OCI-LY3 (cell line): ENCODE results near the gene COX7A2L.

Source experiments
- H2AFZ ChIP-seq: fragments of 200-600, 300-600 bp; shearing (Covaris generic); 2 replicates; pipeline ENCODE4 v1.6.0; 2014; ENCODE audit warnings: antibody characterized with exemption, low read depth, low read length
- H3K27ac ChIP-seq: fragments of 200-600, 300-600 bp; sonication (generic); 2 replicates; pipeline ENCODE4 v1.5.1; 2014; ENCODE audit warnings: mild to moderate bottlenecking, low read length, moderate library complexity, mixed read lengths
- H3K27me3 ChIP-seq: fragments of 200-600, 300-600 bp; sonication (generic); 2 replicates; pipeline ENCODE4 v1.6.1; 2014; ENCODE audit warnings: low read depth, low read length, mixed read lengths
- H3K36me3 ChIP-seq: fragments of 200-600, 300-600 bp; sonication (generic); replicated peaks from 2 replicates; pipeline ENCODE3; 2014; ENCODE audit warnings: low read depth, low read length, mixed read lengths
- H3K4me1 ChIP-seq: fragments of 300-600, 200-600 bp; sonication (generic); 2 replicates; pipeline ENCODE4 v1.6.1; 2014; ENCODE audit warnings: low read length, mixed read lengths
- H3K4me2 ChIP-seq: fragments of 200-600, 300-600 bp; sonication (generic); 2 replicates; pipeline ENCODE4 v1.6.1; 2014; ENCODE audit warnings: low read length, mixed read lengths
- H3K4me3 ChIP-seq: fragments of 300-600, 200-600 bp; sonication (generic); 2 replicates; pipeline ENCODE4 v1.5.1; 2014; ENCODE audit warnings: antibody characterized with exemption, mild to moderate bottlenecking, low read length, moderate library complexity
- H3K79me2 ChIP-seq: fragments of 300-600, 200-600 bp; shearing (Covaris generic); 2 replicates; pipeline ENCODE4 v1.6.1; 2014; ENCODE audit warnings: mild to moderate bottlenecking, low read length, mixed read lengths
- H3K9ac ChIP-seq: fragments of 300-600, 200-600 bp; shearing (Covaris generic); 2 replicates; pipeline ENCODE4 v1.6.0; 2014; ENCODE audit warnings: mild to moderate bottlenecking, low read length, moderate library complexity
- H3K9me3 ChIP-seq: fragments of 200-600, 300-600 bp; shearing (Covaris generic); 2 replicates; pipeline ENCODE4 v1.6.1; 2014; ENCODE audit warnings: low read length, mixed read lengths; ENCODE audit not compliant: insufficient read depth
- H4K20me1 ChIP-seq: fragments of 200-600, 300-600 bp; sonication (generic); 2 replicates; pipeline ENCODE4 v1.6.1; 2016; ENCODE audit warnings: low read length, mixed read lengths; ENCODE audit not compliant: insufficient read depth
- EZH2phosphoT487 ChIP-seq: fragments of 200-600 bp; shearing (Covaris generic); IDR thresholded peaks from 2 replicates; pipeline ENCODE4 v1.6.1; 2018; ENCODE audit warnings: antibody characterized with exemption, mixed run types, low read depth
- TF ChIP-seq, protein P1 (sequence below): fragments of 200-600, 300-600 bp; sonication (generic); IDR thresholded peaks from 2 replicates; pipeline ENCODE4 v1.5.1; 2014; ENCODE audit warnings: antibody characterized with exemption, low read length, low read depth

COX7A2L gene

DNA sequence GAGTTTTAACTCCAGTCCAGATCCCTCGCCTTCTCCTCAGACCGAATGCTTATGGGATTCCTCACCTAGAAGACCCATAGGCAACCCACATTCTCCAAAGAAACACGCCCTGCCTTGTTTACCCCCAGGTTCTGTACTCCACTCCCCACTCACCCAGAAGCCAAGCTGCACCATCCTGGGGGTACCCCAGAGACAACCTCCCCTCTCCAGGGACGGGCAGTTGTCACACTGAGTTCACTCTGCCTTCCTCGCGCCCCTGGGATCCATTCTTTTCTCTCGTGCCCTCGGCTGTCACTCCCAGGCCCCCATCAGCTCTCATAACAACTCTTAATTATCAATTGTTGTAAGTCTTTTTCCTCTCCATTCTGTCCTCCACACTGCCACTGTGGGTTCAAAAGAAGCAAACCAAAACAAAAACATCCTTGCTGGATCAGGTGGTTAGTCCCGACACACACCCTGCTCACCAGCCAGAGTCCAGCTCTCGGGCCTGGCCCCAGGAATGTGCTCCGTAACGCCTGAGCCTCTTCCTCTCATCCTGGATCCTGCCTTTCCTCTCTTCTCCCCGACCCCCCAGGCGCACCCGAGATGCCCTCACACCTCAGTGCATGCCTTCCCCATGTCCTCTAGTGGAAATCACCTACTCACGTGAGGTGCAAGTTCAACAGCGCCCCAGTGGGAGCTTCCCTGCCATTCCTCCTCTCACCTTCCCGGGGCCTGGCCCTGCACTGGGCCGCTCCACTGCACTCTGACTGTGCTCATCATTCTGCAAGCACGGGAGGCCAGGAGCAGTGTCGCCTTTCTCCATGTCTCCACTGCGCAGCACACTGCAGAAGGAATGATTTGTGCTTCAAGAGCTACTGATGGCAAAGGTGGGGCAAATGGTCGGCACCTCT, 20.7 kb downstream of the COX7A2L start:
- TF ChIP-seq, protein P1, sequence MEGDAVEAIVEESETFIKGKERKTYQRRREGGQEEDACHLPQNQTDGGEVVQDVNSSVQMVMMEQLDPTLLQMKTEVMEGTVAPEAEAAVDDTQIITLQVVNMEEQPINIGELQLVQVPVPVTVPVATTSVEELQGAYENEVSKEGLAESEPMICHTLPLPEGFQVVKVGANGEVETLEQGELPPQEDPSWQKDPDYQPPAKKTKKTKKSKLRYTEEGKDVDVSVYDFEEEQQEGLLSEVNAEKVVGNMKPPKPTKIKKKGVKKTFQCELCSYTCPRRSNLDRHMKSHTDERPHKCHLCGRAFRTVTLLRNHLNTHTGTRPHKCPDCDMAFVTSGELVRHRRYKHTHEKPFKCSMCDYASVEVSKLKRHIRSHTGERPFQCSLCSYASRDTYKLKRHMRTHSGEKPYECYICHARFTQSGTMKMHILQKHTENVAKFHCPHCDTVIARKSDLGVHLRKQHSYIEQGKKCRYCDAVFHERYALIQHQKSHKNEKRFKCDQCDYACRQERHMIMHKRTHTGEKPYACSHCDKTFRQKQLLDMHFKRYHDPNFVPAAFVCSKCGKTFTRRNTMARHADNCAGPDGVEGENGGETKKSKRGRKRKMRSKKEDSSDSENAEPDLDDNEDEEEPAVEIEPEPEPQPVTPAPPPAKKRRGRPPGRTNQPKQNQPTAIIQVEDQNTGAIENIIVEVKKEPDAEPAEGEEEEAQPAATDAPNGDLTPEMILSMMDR = no peak
- no peak for TF ChIP-seq EZH2phosphoT487
- Histone ChIP-seq H3K9me3 (no peaks in the 10 kb centered on the region), H3K4me3 (no peak overlapping the region), H3K79me2 (peaks cover 18% of the 10 kb centered on the region), H3K4me1 (peaks cover 4% of the 10 kb centered on the region; the same call in 1 of the 2 replicates), H2AFZ (no peak overlapping the region), H3K27me3 (no peaks in the 10 kb centered on the region), H3K9ac (no peak overlapping the region), H3K27ac (no peak overlapping the region), H4K20me1 (peaks cover 14% of the 10 kb centered on the region; the same call in 1 of the 2 replicates), H3K4me2 (no peak overlapping the region), H3K36me3 (peaks cover 25% of the 10 kb centered on the region)

DNA sequence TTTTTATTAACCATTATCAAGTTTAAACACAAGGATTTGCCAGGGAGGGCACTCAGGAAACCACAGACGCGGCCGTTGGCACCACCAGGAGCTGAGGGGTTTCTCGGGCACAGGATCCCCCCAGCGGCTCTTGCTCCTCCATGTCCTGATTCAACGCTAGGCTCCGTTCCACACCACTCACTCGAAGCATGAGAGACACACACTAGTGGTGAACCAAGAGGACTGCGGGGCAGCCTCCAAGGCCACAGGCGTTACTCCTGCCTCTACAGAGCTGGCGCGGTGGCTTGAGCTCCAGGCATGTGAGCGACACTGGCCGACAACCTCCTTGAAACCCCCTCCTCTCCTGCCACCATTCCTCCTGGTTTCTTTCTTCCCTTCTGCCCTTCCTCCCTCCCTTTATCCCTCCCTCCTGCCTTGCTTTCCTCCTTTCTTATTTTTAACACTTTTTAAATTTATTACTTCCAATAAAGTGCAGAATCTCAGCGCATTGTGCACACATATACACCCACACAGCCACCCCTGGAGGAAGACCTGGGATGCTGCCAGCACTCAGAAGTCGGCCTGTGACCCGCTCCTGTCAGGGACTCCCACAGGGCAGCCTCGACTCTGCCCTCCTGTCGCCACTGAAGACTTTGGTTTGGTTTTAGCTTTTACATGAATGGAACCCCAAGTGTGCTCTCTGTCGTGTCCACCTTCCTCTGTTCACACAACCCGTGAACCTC, 21.7 kb downstream of the COX7A2L start:
- TF ChIP-seq, protein P1 = no peak
- TF ChIP-seq EZH2phosphoT487 = no peak
- Histone ChIP-seq H3K4me3 (no peak overlapping the region), H3K27me3 (no peaks in the 10 kb centered on the region), H3K4me2 (no peak overlapping the region), H3K9ac (no peak overlapping the region), H3K79me2 (peaks cover 18% of the 10 kb centered on the region), H4K20me1 (peaks cover 14% of the 10 kb centered on the region; the same call in 1 of the 2 replicates), H3K27ac (no peak overlapping the region), H2AFZ (no peak overlapping the region), H3K4me1 (peaks cover 4% of the 10 kb centered on the region; the same call in 1 of the 2 replicates), H3K36me3 (peaks cover 24% of the 10 kb centered on the region), H3K9me3 (no peaks in the 10 kb centered on the region)

DNA sequence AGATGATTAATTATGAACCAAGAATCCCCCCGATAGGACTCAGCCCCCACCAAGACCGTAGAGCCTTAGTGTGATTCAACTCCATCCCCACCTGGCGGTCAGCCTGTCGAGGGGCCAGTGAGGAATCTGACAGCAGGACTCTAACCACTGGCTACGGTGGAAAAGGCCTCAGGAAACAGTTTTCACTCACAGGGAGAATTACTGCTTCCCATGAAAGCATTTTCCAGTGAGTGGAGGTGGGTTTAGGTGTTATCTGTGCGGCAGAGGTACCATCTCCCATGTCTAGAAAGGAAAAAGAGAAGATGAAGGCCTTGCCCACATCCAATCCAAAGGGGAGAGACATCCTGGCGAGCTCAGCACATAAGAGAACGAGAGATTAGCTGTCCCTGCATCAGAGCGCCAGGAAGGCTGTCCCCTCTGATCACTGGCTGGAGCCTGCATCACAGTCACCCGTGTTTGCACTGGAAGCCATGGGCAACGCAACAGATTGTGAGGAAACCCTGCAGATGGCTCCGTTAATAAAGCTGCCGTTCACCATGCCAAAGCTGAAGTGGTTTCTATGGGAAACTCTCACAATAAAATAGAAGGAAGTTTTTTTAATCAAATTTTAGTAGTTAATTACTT, 22.3 kb downstream of the COX7A2L start:
- no peak overlapping the region for H3K9ac ChIP-seq
- H3K4me3 ChIP-seq = no peak overlapping the region
- H3K27me3 ChIP-seq = no peaks in the 10 kb centered on the region
- peaks cover 14% of the 10 kb centered on the region; the same call in 1 of the 2 replicates for H4K20me1 ChIP-seq
- no peak overlapping the region for H3K27ac ChIP-seq
- H3K79me2 ChIP-seq = peaks cover 18% of the 10 kb centered on the region
- no peak overlapping the region for H2AFZ ChIP-seq
- H3K36me3 ChIP-seq = peaks cover 22% of the 10 kb centered on the region
- H3K4me2 ChIP-seq = no peak overlapping the region
- no peaks in the 10 kb centered on the region for H3K9me3 ChIP-seq
- H3K4me1 ChIP-seq = peaks cover 4% of the 10 kb centered on the region; the same call in 1 of the 2 replicates
- TF ChIP-seq, protein P1 = no peak
- no peak for TF ChIP-seq EZH2phosphoT487
